ENCODE results near the gene COL5A1.
"Not testable (repeated sequence)": the region's sequence is repeated elsewhere in the genome, so short reads cannot be mapped to it uniquely, and the experiment has no call there.

Gene COL5A1

DNA sequence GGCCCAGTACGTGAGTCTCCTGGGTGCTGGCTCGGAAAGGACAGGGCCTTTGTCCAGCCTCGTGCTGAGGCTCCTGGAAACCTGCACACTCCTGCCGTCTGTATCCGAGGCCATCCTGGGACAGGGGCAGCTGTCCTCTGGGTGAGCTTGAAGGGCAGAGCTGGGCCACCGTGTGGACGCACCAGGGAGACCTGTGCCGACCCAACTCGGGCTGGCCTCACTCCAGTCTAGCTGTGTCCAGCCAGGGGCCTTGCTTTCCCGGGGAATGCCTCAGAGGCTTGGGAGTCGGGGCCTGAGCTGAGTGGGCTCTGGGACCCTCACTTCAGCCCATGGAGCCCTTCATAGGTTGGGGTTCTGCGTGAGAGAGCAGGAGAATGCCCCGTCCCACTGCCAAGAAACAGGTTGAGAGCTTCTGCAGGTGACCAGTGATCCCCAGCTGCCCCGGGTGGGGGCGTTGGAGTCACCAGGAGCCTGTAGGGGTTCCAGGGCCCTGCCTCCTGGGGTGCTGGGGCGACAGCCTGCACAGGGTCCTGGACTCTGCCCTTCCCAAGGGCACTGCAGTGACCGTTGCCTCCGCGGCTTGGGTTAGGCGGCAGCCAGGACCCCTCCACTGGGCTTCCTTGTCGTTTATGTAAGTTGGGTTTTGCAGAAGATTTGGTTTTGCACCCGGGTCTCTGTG lies 60.1 kb downstream of the COL5A1 start:
- TF ChIP-seq CTCF (IDR thresholded peaks at IDR 0.05) = no peak
- peaks cover 10% of the 10 kb centered on the region for H3K27me3 ChIP-seq
- no peaks in the 10 kb centered on the region for H3K9me3 ChIP-seq
- H3K4me1 ChIP-seq (ENCODE audit: control insufficient read depth in 1 of 2, insufficient read depth in 1 of 2, low read depth in 1 of 2, low read length in 1 of 2) = no peaks in the 10 kb centered on the region
- H3K27ac ChIP-seq = no peak overlapping the region
- no peak overlapping the region for H3K4me3 ChIP-seq (ENCODE audit: low read depth in 1 of 2, low read length in 1 of 2)
- no peaks in the 10 kb centered on the region for H3K36me3 ChIP-seq

DNA sequence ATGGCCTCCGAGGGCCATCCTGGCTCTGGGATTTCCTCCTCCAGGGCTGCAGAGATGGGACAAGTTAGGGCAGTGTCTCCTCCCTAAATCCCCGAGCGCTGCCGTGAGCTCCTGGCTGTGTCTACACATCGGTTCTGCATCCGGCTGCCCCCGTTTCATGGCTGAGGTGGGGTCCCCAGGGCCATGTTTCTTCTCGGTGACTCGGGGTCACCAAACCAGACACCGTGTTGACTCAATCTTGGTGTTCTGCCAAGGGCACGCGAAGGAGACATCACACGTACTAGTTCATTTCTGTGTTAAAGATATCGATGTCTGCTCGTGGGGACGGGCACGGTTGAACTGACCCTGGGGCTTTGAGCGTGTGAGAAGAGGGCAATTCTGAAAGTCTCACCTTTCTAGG lies 60.7 kb downstream of the COL5A1 start:
- H3K4me1 ChIP-seq (ENCODE audit: control insufficient read depth in 1 of 2, insufficient read depth in 1 of 2, low read depth in 1 of 2, low read length in 1 of 2) = no peaks in the 10 kb centered on the region
- no peak overlapping the region for H3K4me3 ChIP-seq (ENCODE audit: low read depth in 1 of 2, low read length in 1 of 2)
- H3K9me3 ChIP-seq = no peaks in the 10 kb centered on the region
- no peaks in the 10 kb centered on the region for H3K36me3 ChIP-seq
- H3K27me3 ChIP-seq = peaks cover 10% of the 10 kb centered on the region
- no peak overlapping the region for H3K27ac ChIP-seq
- TF ChIP-seq CTCF (IDR thresholded peaks at IDR 0.05) = no peak

- not testable (repeated sequence) for H3K27me3 ChIP-seq; H3K4me3 ChIP-seq (ENCODE audit: low read depth in 1 of 2, low read length in 1 of 2); H3K27ac ChIP-seq; H3K36me3 ChIP-seq; H3K4me1 ChIP-seq (ENCODE audit: control insufficient read depth in 1 of 2, insufficient read depth in 1 of 2, low read depth in 1 of 2, low read length in 1 of 2); H3K9me3 ChIP-seq
Measured at GRCh38 chr9:134703730-134704114, 62.1 kb downstream of the COL5A1 start.

DNA sequence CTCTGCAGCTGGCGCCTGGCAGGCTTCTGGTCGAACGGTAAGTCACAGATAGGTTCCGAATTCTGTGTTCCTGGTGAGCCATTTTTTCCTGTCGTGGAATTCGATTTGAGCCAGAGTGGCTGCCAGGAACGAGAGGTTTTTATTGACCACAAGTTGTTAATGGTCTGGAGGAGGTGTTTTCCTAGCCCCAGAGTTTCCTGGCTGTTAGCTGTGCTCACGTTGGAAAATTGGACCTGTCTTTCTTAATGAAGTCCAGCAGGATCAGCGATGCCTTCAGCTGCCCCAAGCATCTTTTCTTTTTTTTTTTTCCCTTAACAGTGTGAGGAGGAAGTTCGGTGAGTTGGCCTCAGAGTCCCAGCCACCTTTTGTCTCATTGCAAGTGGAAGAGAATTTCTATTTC lies 62.9 kb downstream of the COL5A1 start:
- Histone ChIP-seq H3K36me3 (no peaks in the 10 kb centered on the region), H3K9me3 (no peaks in the 10 kb centered on the region), H3K27ac (no peak overlapping the region), H3K27me3 (peaks cover 7% of the 10 kb centered on the region), H3K4me3 (ENCODE audit: low read depth in 1 of 2, low read length in 1 of 2) (no peak overlapping the region), H3K4me1 (ENCODE audit: control insufficient read depth in 1 of 2, insufficient read depth in 1 of 2, low read depth in 1 of 2, low read length in 1 of 2) (no peaks in the 10 kb centered on the region)
- no peak for TF ChIP-seq CTCF (IDR thresholded peaks at IDR 0.05)

DNA sequence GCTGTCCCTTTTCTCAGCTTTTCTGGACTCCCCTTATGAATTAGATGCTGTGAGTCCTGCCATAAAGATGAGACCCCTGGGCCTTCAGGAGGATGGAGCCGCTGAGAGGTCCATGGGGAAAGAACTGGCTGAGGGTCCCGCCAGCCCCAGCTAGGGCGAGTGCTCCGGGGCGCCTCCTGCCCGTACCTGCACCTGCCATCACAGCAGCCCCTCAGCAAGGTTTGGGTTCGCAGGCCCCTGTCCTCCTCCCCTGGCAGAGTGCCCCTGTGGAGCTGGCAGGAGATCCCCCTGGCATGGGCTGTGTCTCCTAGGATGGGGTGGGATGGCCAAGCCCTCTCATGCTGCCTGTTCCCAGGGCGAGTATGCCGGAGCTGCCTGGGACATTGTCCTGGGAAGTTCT lies 64.2 kb downstream of the COL5A1 start:
- Histone ChIP-seq H3K9me3 (no peaks in the 10 kb centered on the region), H3K36me3 (no peaks in the 10 kb centered on the region), H3K4me1 (ENCODE audit: control insufficient read depth in 1 of 2, insufficient read depth in 1 of 2, low read depth in 1 of 2, low read length in 1 of 2) (no peaks in the 10 kb centered on the region), H3K27ac (no peak overlapping the region), H3K27me3 (no peaks in the 10 kb centered on the region), H3K4me3 (ENCODE audit: low read depth in 1 of 2, low read length in 1 of 2) (no peak overlapping the region)
- no peak for TF ChIP-seq CTCF (IDR thresholded peaks at IDR 0.05)

- no peaks in the 10 kb centered on the region for H3K27me3 ChIP-seq
- no peaks in the 10 kb centered on the region for H3K36me3 ChIP-seq
- no peak overlapping the region for H3K27ac ChIP-seq
- no peaks in the 10 kb centered on the region for H3K4me1 ChIP-seq (ENCODE audit: control insufficient read depth in 1 of 2, insufficient read depth in 1 of 2, low read depth in 1 of 2, low read length in 1 of 2)
- no peak for TF ChIP-seq CTCF (IDR thresholded peaks at IDR 0.05)
- H3K9me3 ChIP-seq = no peaks in the 10 kb centered on the region
- H3K4me3 ChIP-seq (ENCODE audit: low read depth in 1 of 2, low read length in 1 of 2) = no peak overlapping the region
Measured at GRCh38 chr9:134706522-134706921, 64.9 kb downstream of the COL5A1 start.

Measured in neutrophil (primary cell).